GM19468 (cell line): Measurements from ENCODE around the gene SNCB.
"Not testable (repeated sequence)": the region's sequence is repeated elsewhere in the genome, so short reads cannot be mapped to it uniquely, and the experiment has no call there.

ENCODE experiments used
- ATAC-seq: cut with Tn5 transposase; IDR thresholded peaks from one replicate; pipeline ENCODE4 v1.9.1; 2021; ENCODE audit warnings: mild to moderate bottlenecking, moderate library complexity, moderate number of reproducible peaks; ENCODE audit not compliant: unreplicated experiment; ENCODE audit errors: extremely low read depth

The SNCB gene

DNA sequence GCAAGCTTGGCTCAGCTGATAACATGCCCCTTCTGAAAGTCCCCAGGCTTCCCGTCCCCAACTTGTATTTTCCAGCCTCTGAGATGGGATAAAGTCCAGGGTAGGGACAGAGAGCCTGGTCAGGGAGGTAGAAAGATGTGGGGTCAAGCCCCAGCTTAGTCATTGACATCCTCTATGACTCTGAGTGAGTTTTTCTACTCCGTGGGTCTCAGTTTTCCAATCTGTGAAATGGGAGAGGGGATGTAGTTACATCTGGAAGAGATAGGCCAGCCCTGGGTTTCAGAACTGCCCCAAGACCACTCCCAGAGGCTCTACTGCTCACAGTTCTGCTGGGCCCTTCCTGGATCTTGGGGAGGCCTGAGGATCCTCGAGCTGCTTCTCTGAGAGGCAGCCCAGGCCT, 23.5 kb downstream of the SNCB start:
- no peak for ATAC-seq

DNA sequence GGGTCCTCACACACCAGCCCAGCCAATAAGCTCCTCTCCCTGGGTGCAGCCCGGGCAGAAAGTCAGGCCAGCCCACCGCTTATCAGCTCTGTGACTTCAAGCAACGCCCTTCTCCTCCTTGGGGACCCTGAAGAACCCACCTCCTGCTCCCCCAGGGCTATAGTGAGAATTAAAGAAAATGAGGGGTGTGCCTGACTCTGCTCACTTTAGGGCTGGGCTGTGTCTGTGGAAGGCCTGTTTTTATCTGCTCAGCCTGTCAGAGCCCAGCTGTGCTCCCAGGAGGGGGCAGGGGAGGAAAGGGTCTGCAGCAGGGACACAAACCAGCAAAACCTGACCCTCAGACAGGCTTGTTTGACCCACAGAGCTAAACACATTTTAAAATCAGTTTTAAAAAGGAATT, 24.3 kb downstream of the SNCB start:
- no peak for ATAC-seq

DNA sequence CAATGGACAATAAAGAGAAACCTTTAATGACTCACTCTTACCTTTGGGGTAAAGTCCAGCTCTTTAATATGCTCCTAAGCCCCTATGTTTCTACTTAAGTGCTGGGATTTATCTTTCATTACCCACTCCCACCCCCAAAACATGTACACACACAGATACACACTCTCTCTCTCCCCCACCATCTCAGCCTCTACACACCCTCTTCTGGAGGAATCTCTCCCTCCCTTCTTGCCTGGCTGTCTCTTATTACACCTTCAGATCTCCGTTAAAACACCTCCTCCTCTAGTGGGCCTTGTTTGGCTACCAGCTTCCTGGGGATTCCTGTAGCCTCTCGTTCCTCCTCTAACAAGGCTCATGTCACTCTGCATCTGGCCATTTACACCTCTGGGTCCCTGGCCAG, 27.2 kb downstream of the SNCB start:
- no peak for ATAC-seq

DNA sequence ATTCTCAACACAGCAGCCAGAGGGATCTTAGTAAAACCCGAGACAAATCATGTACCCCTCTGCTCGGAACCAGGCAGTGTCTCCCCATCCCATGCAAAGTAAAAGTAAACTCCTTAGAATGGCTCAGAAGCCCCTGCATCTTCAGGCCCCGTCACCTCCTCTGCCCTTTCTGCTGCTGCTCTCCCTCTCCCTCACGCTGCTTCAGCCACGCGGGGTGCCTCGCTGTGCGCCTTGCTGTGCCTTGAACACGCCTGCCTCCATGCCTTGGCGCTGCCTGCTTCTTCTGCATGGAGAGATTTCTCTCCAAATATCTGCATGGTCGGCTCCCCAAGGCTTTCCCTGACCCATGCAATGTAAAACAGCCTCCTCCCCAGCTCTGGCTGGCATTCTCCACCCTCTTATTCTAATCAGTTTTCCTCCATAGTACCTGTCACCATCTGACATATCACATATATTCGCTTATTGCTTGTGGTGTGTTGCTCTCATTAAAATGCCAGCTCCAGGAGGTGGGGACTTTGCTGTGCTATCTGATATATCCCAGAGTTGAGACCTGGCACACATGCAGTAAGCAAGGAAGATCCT, 28.3 kb downstream of the SNCB start:
- no peak for ATAC-seq

DNA sequence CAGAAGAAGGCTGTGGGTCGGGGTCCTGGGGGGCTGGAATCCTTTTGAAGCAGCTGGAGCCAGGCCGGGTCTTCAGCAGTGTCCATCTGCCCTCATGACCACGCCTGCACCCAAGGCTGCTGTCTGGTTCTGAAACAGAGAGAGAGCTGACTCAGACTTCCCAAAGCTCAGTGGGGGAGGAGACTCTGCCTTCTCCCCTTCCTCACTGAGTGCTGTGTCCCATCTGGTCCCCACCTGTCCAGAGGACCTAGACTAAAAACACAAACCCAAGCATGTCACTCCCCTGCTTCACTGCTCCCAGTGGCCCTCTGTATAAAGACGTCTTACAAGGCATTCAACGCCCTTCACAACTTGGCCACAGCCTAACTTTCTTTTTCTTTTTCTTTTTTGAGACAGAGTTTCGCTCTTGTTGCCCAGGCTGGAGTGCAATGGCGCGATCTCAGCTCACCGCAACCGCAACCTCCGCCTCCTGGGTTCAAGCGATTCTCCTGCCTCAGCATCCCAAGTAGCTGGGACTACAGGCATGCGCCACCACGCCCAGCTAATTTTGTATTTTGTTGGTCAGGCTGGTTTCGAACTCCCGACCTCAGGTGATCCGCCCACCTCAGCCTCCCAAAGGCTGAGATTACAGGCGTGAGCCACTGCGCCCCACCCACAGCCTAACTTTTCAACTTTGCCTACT, 30.4 kb downstream of the SNCB start:
- ATAC-seq = not testable (repeated sequence)

DNA sequence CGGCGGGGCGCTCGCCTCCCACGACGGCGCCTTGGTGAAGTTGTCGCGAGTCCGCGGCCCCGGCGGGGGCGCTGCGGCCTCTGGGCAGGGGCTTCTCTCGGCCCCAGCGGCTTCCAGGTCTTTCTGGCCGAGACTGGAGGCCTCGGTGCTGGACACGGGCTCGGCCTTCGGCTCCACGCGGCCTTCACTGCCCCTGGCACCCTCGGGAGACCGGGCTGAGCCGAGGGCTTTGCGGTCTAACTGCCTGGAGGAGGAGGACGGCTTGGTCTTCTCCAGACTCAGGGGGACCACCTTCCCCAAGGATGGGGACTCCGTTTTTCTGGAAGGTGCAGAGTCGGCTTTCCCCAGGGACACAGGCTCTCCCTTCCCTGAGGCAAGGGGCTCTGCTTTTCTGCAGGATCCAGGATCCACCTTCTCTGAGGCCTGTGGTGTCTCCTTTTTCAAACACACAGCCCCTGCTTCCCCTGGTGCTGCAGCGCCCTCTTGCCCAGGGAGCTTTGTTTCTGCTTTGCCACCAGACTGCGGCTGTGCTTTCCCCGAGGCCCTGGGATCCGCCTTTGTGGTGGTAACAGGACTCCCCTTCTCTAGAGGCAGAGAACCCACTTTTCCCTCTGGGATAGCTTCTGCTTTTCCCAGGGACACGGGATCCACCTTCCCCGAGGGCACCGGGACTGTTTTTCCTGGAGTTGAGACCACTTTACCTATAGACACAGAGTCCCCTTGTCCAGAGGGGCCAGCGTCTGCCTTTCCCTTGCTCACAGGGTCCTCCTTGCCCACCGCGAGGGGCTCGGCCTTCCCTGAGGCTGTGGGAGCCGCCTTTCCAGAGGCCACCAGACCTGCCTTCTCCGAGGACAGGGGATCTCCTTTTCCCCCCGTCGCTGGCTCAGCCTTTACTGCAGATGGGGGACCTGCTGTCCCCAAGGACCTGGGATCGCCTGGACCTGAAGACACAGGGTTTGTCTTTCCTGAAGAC, 32.6 kb downstream of the SNCB start:
- ATAC-seq = no peak

DNA sequence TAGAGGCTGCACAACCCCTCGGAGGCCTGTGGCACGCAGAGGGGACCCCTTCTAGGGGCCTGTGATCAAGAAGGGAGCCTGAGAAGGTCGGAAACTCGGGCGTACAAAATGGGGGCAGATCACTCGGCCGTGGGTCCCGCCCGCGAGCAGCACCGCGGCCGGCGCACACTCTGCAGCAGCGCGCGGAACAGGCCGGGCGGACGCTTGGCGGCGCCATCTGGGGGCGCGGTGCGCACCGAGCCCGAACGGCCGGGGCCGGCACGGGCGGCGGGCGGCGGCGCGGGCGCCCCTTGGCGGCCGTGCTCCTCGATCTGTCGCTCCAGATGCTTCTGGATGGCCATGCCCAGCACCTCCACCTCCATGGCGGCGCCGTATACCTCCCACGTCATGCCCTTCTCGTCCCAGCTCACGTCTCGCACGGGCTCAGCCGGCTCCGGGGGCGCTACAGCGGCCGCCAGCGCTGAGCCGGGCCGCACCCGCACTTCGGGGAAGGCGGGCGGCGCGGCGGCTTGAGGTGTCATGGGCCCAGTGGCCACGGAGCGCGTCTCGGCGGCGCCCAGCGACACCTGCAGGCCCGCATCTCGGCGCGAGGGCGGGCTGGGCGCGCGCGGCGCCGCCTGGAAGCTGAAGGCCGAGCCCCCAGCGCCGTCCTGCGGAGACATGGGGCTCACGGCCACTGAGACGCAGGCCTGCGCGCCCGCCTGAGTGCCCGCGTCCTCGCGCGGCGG, 33.5 kb downstream of the SNCB start:
- ATAC-seq = peak; percentile 48

DNA sequence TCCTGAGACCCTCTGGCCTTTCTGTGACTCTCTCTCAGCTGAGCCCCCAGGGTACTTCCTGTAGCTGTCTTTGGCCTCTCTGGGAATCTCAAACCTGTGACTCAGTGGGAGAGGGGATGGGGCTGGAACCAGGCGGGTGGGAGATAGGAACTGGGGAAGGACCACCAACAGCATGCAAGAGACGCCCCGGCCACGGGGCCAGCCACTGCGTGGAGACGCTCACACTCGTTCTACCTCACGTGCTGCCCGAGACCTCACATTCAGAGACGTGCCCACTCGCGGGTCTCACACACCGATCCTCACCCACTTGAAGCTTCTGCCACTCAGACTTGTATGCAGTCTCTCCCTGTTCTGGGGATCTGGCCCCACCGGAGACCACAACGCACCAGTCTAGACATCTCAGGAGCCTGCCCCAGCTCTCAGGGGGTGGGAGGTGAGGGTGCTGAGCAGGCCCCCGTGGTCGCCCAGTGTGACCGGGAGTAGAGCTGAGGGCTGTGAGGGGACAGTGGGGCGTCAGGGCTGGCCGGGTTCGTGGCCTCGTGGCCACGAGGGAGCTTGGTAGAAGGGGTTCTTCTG, 34.2 kb downstream of the SNCB start:
- no peak for ATAC-seq

DNA sequence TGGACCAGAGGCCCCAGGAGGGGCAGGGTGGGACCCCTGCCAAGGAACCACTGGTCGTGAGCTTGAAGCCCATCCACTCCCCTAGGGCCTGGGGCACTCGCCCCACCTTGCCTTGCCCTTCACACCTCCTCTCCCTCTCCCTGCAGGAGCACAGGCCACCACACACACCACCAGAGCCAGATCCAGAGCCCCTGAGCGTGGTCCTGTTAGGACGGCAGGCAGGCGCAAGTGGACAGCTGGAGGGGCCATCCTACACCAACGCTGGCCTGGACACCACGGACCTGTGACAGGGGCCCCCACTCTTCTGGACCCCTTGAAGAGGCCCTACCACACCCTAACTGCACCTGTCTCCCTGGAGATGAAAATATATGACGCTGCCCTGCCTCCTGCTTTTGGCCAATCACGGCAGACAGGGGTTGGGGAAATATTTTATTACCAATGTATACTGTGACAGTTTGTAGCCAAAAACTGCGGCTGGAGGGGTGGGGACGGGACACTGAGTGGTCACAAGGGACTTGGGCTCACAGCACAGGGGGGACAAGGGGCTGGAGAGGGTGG, 34.9 kb downstream of the SNCB start:
- no peak for ATAC-seq

DNA sequence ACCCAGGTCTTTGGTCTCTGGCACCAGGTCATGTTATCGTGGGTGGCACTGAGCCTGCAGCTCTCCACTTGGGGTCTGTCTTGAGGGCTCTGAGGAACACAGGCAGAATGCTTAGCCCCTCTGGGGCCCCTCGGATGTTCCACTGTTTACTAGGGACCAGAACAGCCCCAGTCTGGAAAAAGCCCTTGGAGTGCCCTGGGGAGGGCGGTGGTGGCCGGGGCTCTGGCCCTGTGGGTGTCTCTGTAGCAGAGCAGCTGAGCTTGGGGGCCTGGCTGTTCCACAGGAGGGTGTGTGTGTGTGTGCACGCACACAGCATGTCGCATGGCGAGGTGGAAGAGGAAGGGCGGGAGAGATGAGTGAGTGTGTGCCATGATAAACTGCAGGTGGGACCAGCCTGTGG, 35.8 kb downstream of the SNCB start:
- ATAC-seq = no peak

DNA sequence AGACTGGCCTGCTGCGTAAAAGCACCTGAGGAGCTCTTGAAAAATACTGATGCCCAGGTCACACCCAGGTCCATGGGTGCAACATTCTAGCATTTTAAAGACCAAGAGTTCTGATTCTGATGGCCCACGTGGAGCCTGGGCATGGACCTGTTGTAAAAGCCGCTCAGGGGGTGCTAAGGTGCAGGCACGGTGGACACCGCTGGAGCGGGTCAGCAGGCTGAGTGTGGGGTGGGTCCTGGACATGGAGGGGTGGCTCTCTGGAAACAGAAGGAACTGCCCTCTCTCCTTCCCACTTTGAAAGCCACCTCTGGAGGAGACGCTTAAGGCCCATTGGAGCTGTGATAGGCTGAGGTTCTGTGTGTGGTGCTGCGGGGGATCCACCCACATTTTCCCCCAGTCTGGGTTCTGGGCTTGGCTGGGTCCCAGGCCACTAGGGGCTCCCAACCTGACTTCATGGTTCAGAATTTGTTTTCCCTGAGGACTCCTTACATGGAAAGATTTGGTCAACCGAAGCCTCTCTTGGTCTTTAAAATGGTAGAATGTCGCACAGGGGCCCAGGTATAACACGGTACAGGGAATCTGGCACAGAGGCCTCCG, 37.0 kb downstream of the SNCB start:
- ATAC-seq = no peak

DNA sequence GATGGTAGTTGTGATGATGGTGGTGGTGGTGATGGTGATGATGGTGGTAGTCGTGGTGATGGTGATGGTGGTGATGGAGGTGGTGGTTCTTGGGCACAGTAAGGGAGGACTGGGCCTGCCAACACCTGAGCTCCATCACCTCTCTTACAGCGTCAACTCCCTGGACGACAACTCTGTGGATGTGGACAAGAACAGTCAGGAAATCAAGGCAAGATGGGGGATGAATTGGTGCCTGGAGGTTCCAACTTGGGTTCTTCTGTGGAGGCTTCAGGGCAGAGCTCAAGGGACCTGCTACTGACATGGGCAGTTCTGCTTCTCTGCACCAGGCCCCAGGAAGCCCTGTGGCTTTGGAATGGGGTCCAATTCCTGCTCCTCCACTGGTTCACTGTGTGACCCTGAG, 37.8 kb downstream of the SNCB start:
- no peak for ATAC-seq

DNA sequence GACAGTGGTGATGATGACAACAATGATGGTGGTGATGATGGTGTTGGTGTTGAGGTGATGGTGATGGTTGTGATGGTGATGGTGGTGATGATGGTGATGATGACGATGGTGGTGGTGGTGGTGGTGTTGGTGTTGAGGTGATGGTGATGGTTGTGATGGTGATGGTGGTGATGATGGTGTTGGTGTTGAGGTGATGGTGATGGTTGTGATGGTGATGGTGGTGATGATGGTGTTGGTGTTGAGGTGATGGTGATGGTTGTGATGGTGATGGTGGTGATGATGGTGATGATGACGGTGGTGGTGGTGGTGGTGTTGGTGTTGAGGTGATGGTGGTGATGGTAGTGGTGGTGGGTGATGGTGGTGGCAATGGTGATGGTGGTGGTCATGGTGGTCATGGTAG, 38.7 kb downstream of the SNCB start:
- not testable (repeated sequence) for ATAC-seq

DNA sequence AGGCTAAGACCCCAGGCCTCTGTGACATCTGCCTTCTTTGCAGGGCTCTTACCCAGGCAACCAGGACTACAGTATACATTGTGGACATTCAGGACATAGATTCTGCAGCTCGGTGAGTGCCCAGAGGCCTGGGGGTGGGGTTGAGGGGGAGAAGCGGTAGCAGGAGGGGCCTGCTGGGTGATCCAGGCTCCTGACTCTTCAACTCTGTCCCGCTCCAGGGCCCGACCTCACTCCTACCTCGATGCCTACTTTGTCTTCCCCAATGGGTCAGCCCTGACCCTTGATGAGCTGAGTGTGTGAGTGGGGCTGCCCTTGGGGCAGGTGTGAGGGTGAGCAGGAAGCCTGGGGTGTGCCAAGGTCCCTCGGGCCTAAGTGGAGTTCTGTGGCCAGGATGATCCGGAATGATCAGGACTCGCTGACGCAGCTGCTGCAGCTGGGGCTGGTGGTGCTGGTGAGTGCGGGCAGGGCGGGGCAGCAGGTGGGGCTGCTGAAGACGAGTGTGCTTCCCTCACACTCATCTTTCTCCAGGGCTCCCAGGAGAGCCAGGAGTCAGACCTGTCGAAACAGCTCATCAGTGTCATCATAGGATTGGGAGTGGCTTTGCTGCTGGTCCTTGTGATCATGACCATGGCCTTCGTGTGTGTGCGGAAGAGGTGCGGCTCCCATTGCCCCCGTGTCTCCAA, 40.2 kb downstream of the SNCB start:
- no peak for ATAC-seq

DNA sequence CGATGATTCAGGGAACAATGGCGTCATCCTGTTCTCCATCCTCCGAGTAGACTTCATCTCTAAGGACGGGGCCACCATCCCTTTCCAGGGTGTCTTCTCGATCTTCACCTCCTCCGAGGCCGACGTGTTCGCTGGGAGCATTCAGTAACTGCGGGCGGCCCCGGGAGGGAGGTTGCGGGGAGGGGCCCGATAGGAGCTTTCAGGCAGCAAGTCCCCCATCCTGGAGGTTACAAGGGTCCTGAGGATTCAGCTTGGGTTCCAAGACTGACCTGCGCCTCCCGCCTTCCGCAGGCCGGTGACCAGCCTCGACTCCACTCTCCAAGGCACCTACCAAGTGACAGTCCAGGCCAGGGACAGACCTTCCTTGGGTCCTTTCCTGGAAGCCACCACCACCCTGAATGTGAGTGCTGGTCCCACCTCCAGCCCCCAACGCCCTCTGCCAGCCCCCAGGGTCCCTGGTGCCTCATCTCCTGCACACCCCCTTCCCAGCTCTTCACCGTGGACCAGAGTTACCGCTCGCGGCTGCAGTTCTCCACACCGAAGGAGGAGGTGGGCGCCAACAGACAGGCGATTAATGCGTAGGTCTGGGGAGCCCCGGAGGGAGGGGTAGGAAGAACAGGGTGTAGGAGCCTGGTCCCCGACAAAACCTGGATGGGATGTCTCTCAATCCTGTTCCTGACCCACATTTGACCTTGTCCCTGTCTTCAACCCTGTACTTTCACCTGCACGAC, 41.1 kb downstream of the SNCB start:
- no peak for ATAC-seq

DNA sequence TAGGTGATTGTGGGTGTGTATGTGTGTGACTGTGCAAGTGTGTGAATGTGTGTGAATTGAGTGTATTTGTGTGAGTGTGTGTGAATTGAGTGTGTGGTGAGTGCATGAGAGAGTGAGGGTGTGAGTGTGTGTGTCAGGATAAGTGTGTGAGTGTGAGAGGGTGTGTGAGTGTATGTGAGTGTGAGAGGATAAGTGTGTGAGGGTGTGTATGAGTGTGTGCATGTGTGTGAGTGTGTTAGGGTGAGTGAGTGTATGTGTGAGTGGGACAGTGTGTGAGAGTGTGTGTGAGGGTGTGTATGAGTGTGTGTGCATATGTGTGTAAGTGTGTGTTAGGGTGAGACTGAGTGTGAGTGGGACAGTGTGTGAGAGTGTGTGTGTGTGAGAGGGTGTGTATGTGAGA, 42.0 kb downstream of the SNCB start:
- no peak for ATAC-seq

DNA sequence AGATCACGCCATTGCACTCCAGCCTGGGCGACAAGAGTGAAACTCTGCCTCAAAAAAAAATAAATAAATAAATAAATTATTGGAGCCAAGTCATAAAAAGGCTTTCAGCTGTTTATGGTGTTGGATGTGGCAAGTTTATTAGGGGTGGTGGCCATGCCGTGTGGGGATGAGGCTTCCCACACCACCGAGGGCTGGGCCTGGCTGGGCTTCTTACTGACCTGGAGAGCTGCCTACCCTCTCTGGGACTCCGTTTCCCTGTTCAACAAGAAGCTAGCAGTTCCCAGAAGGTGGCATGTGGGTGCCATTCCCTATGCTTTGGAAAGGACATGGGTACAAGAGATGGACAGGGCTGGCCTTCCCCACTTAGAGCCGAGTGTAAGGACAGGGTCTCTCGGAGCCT, 42.9 kb downstream of the SNCB start:
- no peak for ATAC-seq

DNA sequence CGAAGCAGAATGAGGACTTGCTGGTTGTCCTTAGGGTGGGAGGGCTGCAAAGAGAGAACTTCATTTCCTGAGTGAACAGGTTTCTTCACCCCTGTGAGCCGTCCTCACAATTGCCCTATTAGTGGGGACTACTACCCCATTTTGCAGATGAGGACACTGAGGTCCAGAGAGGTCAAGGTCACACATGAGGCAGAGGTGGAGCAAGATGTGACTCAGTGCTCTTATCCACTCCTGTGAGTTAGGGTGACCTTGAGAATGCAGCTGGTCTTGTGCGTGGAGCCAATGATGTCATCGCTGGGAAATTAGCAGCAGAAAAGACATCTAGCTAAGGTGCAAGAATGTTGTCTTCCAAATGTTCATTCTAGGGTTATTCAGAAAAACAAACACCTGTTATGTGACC, 47.3 kb downstream of the SNCB start:
- no peak for ATAC-seq
